K562 (cell line): ENCODE results near the gene SPAG17. TPM values are rescaled to one million over a fixed set of nuclear protein-coding genes. Genes with fewer than 3 reads are reported as not detected.

Source experiments
- ATAC-seq: fragments of 200-7000 bp; cut with Tn5 transposase; 3 replicates; pipeline ENCODE4 v1.9.1; 2020; ENCODE audit warnings: moderate library complexity
- BruUV-seq: library from RNA; stranded (reverse); fragments of 400-500 nt; replicated peaks from 2 replicates; lab custom pipeline; 2021; lab: Mats Ljungman, UMichigan
- CTCF ChIA-PET: fragments of 300-600 bp; formaldehyde crosslinking; extraction: SDS; loops from one replicate; lab custom pipeline; 2021; ENCODE audit warnings: low intra/inter-chr PET ratio; lab: Yijun Ruan, JAX
- POLR2A ChIA-PET: fragments of 300-600, 350-650 bp; sonication (Branson Sonifier 250); formaldehyde crosslinking; extraction: SDS; loops from one replicate; lab custom pipeline; 2021; ENCODE audit warnings: antibody characterized with exemption, inconsistent platforms; lab: Yijun Ruan, JAX
- DNase-seq, 4 experiments: peaks; one replicate each; pipeline versions ENCODE4 v3.0.0 to v3.0.0-alpha.2; 2011 to 2018; ENCODE audit warnings: low spot score in 3 of 4, mixed read lengths in 3 of 4; ENCODE audit errors: extremely low read depth in 1 of 4
- FAIRE-seq: peaks from 2 replicates; lab custom pipeline; 2011; peaks lifted over from hg19 to GRCh38; lab: Jason Lieb, UNC
- H2AFZ ChIP-seq: 2 replicates; pipeline ENCODE4 v1.6.0; 2011; ENCODE audit warnings: low read depth, low read length, control low read depth, inconsistent platforms
- H3K27ac ChIP-seq: fragments of 200-600 bp; 3 replicates; pipeline ENCODE4 v1.8.0; 2011; ENCODE audit warnings: low read depth, mild to moderate bottlenecking, control low read depth, inconsistent platforms, low read length, moderate library complexity, mixed read lengths; ENCODE audit errors: extremely low read depth
- H3K27me3 ChIP-seq, 2 experiments: fragments of 300-600 bp in 1 of 2; 2 replicates in 1 of 2; 3 replicates in 1 of 2; pipeline versions ENCODE4 v1.6.0 to v1.8.0; 2011; ENCODE audit warnings: inconsistent platforms in 2 of 2, low read length in 2 of 2, mild to moderate bottlenecking in 1 of 2, mixed read lengths in 1 of 2, moderate library complexity in 1 of 2; ENCODE audit not compliant: control insufficient read depth in 2 of 2, insufficient read depth in 2 of 2
- H3K36me3 ChIP-seq: fragments of 300-600 bp; 3 replicates; pipeline ENCODE4 v1.8.0; 2011; ENCODE audit warnings: mild to moderate bottlenecking, low read length, inconsistent platforms; ENCODE audit not compliant: control insufficient read depth, insufficient read depth
- H3K4me1 ChIP-seq, 2 experiments: fragments of 200-600 bp in 1 of 2; replicated peaks in 1 of 2; 2 replicates in 1 of 2; 3 replicates in 1 of 2; pipeline versions ENCODE4 v1.5.1 to v1.8.0; 2011; ENCODE audit warnings: inconsistent platforms in 2 of 2, low read length in 2 of 2, mild to moderate bottlenecking in 1 of 2, mixed read lengths in 1 of 2, moderate library complexity in 1 of 2; ENCODE audit not compliant: control insufficient read depth in 2 of 2, insufficient read depth in 2 of 2
- H3K4me2 ChIP-seq: 2 replicates; pipeline ENCODE4 v1.6.1; 2011; ENCODE audit warnings: low read length, control low read depth, inconsistent platforms, mixed read lengths; ENCODE audit not compliant: insufficient read depth
- H3K4me3 ChIP-seq: fragments of 200-600 bp; sonication (generic), shearing (Covaris generic); 2 replicates; pipeline ENCODE4 v1.5.1; 2016; ENCODE audit warnings: control low read depth, inconsistent platforms
- H3K79me2 ChIP-seq: fragments of 200-600 bp; 3 replicates; pipeline ENCODE4 v1.8.0; 2011; ENCODE audit warnings: low read length, inconsistent platforms; ENCODE audit not compliant: control insufficient read depth, insufficient read depth
- H3K9ac ChIP-seq, 2 experiments: 2 replicates each; pipeline versions ENCODE4 v1.6.0 to v1.6.1; 2011; ENCODE audit warnings: low read depth in 2 of 2, low read length in 2 of 2, control low read depth in 1 of 2, inconsistent platforms in 1 of 2, mild to moderate bottlenecking in 1 of 2, mixed read lengths in 1 of 2; ENCODE audit not compliant: insufficient read depth in 1 of 2
- H3K9me1 ChIP-seq: one replicate; pipeline ENCODE4 v1.6.0; 2011; ENCODE audit warnings: inconsistent platforms, mild to moderate bottlenecking, low read length, moderate library complexity; ENCODE audit not compliant: control insufficient read depth, insufficient read depth
- H3K9me3 ChIP-seq: replicated peaks from 2 replicates; pipeline ENCODE4 v1.5.1; 2011; ENCODE audit warnings: low read depth, low read length, inconsistent platforms; ENCODE audit not compliant: control insufficient read depth, insufficient read depth
- H4K20me1 ChIP-seq: replicated peaks from 2 replicates; pipeline ENCODE4 v1.6.1; 2011; ENCODE audit warnings: low read length, inconsistent platforms, mixed read lengths; ENCODE audit not compliant: control insufficient read depth, insufficient read depth
- CREB3 ChIP-seq: fragments of 450-650 bp; conservative IDR thresholded peaks from 2 replicates; pipeline ENCODE4 v1.6.1; 2016; ENCODE audit warnings: missing genetic modification characterization, low read depth, mild to moderate bottlenecking, missing compliant biosample characterization, moderate library complexity
- DDX20 ChIP-seq: fragments of 450-650 bp; IDR thresholded peaks from 2 replicates; pipeline ENCODE4 v1.6.1; 2016; ENCODE audit warnings: missing genetic modification characterization, low read depth, mild to moderate bottlenecking, missing compliant biosample characterization, moderate library complexity
- KDM1A ChIP-seq, 2 experiments: fragments of 450-650 bp; IDR thresholded peaks; 2 replicates each; pipeline ENCODE4 v1.6.1; 2016; ENCODE audit warnings: mild to moderate bottlenecking in 2 of 2
- KHSRP ChIP-seq: fragments of 450-650 bp; IDR thresholded peaks from 2 replicates; pipeline ENCODE4 v1.6.1; 2017
- MAZ ChIP-seq, 2 experiments: fragments of 450-650 bp in 1 of 2; sonication (generic) in 1 of 2; formaldehyde crosslinking; IDR thresholded peaks in 1 of 2; conservative IDR thresholded peaks in 1 of 2; 2 replicates each; pipeline versions ENCODE4 v1.4.0 to v1.5.0; 2020; ENCODE audit warnings: mild to moderate bottlenecking in 1 of 2, missing genetic modification reagents in 1 of 2
- PTRF ChIP-seq: fragments of 450-650 bp; IDR thresholded peaks from 2 replicates; pipeline ENCODE4 v1.6.1; 2016; ENCODE audit warnings: mild to moderate bottlenecking, missing genetic modification characterization, missing compliant biosample characterization
- TCF3 ChIP-seq: sonication (generic); formaldehyde crosslinking; IDR thresholded peaks from 2 replicates; pipeline ENCODE4 v1.4.0; 2020; ENCODE audit warnings: mild to moderate bottlenecking, missing genetic modification reagents
- ZNF75A ChIP-seq: fragments of 450-650 bp; formaldehyde crosslinking; IDR thresholded peaks from 2 replicates; pipeline ENCODE4 v1.4.0; 2020; ENCODE audit warnings: mild to moderate bottlenecking
- WGBS: fragments of 100-300 bp; shearing (Covaris generic); methylation state at CpG from one replicate; pipeline ENCODE4 v1.1.6; 2016; ENCODE audit warnings: low coverage, mixed read lengths; ENCODE audit not compliant: insufficient coverage; ENCODE audit errors: missing lambda C conversion rate; 5-methylcytosine and 5-hydroxymethylcytosine counted together
- in situ Hi-C: fragments of 300-500 bp; cut with MboI; formaldehyde crosslinking; loops from 4 replicates; pipeline ENCODE4 v1.15.0; 2018; ENCODE audit warnings: inconsistent platforms, mixed read lengths
- intact Hi-C: fragments of 100-400 bp; cut with micrococcal nuclease; formaldehyde crosslinking; loops from 2 replicates; pipeline ENCODE4 v1.14.2; 2022
- polyA plus RNA-seq, 8 experiments: library from polyadenylated mRNA; depleted of rRNA in 4 of 8; stranded (reverse) in 5 of 8; unstranded in 3 of 8; fragments of >200 nt; fragmentation: Nextera tagmentation in 2 of 8; fragmentation: Illumina TruSeq in 1 of 8; extraction: Ambion mirVana in 2 of 8; extraction: Trizol in 1 of 8; gene quantifications; 2 replicates each; pipeline versions ENCODE4 v1.2.1 to v1.2.3, GENCODE V29; 2011 to 2014; ENCODE audit warnings: inconsistent platforms in 1 of 8, missing spikeins in 1 of 8
- total RNA-seq, 7 experiments: library from RNA; depleted of rRNA in 6 of 7; stranded (reverse); fragments of >200 nt in 6 of 7; fragmentation: Illumina TruSeq in 2 of 7; extraction: Trizol in 2 of 7; gene quantifications; 2 replicates each; pipeline versions ENCODE4 v1.2.1 to v1.2.3, GENCODE V29; 2011 to 2021; ENCODE audit warnings: low replicate concordance in 1 of 7
- TF ChIP-seq, protein P1 (sequence below): fragments of 200-400 bp; formaldehyde crosslinking; IDR thresholded peaks from 2 replicates; pipeline ENCODE4 v1.6.1; 2017; ENCODE audit warnings: mild to moderate bottlenecking, low read depth, low read length, moderate library complexity

SPAG17 gene
- total and polyA plus RNA-seq, 9 of the 15 experiments (the other 6 are each of a cell fraction or from before 2014, with no cell fraction given): 0.07 to 2.1 (median 1.5) TPM

DNA sequence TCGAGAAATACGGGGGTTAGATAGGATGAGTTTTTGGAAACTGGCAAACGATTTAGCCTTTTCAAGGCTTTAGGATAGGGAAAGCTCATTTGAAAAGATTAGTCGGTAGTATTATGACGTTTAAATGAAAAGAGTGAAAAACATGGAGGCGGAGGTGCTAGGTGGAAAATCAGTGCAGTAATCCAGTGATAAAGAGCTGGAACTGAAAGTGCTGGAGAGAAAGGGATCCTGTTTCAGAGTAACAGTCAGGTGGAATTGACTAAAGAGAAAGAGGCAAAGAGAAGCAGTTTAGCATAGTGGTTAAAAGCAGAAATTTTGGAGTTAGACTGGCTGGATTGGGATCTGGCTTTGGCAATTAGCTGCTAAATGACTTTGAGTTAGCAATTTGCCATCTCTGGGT is 254.5 kb downstream of the SPAG17 start:
- intact Hi-C loops: no loop called here

More for the DNA sequence above, 254.5 kb downstream of the SPAG17 start:
- Histone ChIP-seq H3K4me3 (peak overlapping the region; percentile 78), H3K27ac (peak overlapping the region; percentile 20; the same call in 2 of the 3 replicates), H3K4me1 (peaks cover 7 to 8% of the 10 kb centered on the region in 2 experiments; a peak in 2 of 5 replicates), H3K9me3 (no peaks in the 10 kb centered on the region), H3K36me3 (peaks cover 40% of the 10 kb centered on the region)
- FAIRE-seq (peak; percentile 40), ATAC-seq (no peak)
- TF ChIP-seq CREB3 (tag): 0 out of 2 replicates have a peak, but pooled peaks have one; percentile 43
- no peak for TF ChIP-seq KHSRP
- TF ChIP-seq ZNF75A (CRISPR knock-in tag): no peak
- TF ChIP-seq KDM1A (IDR thresholded peaks at IDR 0.05): peak; percentile 48 to 70; a peak in 3 of 4 replicates
- no peak for TF ChIP-seq MAZ (CRISPR knock-in tag; conservative IDR thresholded peaks at IDR 0.05 in 1 of 2, IDR thresholded peaks at IDR 0.05 in 1 of 2)
- TF ChIP-seq, protein P1, sequence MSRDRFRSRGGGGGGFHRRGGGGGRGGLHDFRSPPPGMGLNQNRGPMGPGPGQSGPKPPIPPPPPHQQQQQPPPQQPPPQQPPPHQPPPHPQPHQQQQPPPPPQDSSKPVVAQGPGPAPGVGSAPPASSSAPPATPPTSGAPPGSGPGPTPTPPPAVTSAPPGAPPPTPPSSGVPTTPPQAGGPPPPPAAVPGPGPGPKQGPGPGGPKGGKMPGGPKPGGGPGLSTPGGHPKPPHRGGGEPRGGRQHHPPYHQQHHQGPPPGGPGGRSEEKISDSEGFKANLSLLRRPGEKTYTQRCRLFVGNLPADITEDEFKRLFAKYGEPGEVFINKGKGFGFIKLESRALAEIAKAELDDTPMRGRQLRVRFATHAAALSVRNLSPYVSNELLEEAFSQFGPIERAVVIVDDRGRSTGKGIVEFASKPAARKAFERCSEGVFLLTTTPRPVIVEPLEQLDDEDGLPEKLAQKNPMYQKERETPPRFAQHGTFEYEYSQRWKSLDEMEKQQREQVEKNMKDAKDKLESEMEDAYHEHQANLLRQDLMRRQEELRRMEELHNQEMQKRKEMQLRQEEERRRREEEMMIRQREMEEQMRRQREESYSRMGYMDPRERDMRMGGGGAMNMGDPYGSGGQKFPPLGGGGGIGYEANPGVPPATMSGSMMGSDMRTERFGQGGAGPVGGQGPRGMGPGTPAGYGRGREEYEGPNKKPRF: no peak
- TF ChIP-seq PTRF (tag): peak; percentile 45; the same call in 1 of the 2 replicates
- TF ChIP-seq DDX20 (tag): 0 out of 2 replicates have a peak, but pooled peaks have one; percentile 48
- 0 out of 2 replicates have a peak, but pooled peaks have one; percentile 20 for TF ChIP-seq TCF3 (CRISPR knock-in tag)
- TF ChIP-seq, all 486 proteins: peak for 5
- POLR2A ChIA-PET: interaction anchor here (0.7 to 4.4 kb wide), 8 partner anchors 12 to 1211 kb away, joined by 3 to 30 read pairs (median 4); no protein-coding TSS in a partner anchor
- Histone ChIP-seq H3K9me1 (no peaks in the 10 kb centered on the region), H2AFZ (peak overlapping the region; percentile 94), H3K4me2 (peak overlapping the region; percentile 100), H4K20me1 (peaks cover 4% of the 10 kb centered on the region; the same call in 1 of the 2 replicates), H3K27me3 (no peaks in the 10 kb centered on the region), H3K9ac (peak overlapping the region; percentile 86 to 96), H3K79me2 (peaks cover 80% of the 10 kb centered on the region)
- BruUV-seq: no TSS peak
- CTCF ChIA-PET: no interaction called here
- peak in 1 of 4 experiments; percentile 16 for DNase-seq
- in situ Hi-C loops: no loop called here
- 0% methylated on average over 6 of the region's 6 CpGs for WGBS
